ENCODE measurements around the gene MYO7B. TPM values are rescaled to one million over a fixed set of nuclear protein-coding genes. Genes with fewer than 3 reads are reported as not detected.

MYO7B gene
- total RNA-seq, 1 donor = under 0.01 TPM

- DNase-seq (ENCODE audit: insufficient read length, low spot score, missing footprints) = peak; percentile 41
- Histone ChIP-seq H3K27ac (ENCODE audit: low read depth, low read length) (no peak overlapping the region), H3K36me3 (ENCODE audit: insufficient read depth, low read length) (no peaks in the 10 kb centered on the region), H2AFZ (ENCODE audit: low read length) (no peak overlapping the region), H3K4me1 (ENCODE audit: insufficient read depth, low read length) (peaks cover 14% of the 10 kb centered on the region), H3K4me3 (ENCODE audit: insufficient read depth, low read length) (no peak overlapping the region), H4K20me1 (ENCODE audit: insufficient read depth, low read length) (peaks cover 2% of the 10 kb centered on the region), H3K4me2 (ENCODE audit: insufficient read depth, low read length) (no peak overlapping the region), H3K79me2 (ENCODE audit: insufficient read depth, low read length) (no peaks in the 10 kb centered on the region), H3K9me3 (ENCODE audit: low read depth, low read length) (no peaks in the 10 kb centered on the region), H3K27me3 (ENCODE audit: insufficient read depth, low read length) (peaks cover 32% of the 10 kb centered on the region)
- no peak for TF ChIP-seq CTCF (IDR thresholded peaks at IDR 0.05; ENCODE audit: extremely low read depth, low read depth, low read length)
Measured at GRCh38 chr2:127676906-127677305, 141.4 kb downstream of the MYO7B start.

GRCh38 chr2:127678531-127678930, 143.0 kb downstream of the MYO7B start:
- no peak overlapping the region for H3K4me3 ChIP-seq (ENCODE audit: insufficient read depth, low read length)
- H3K9me3 ChIP-seq (ENCODE audit: low read depth, low read length) = no peaks in the 10 kb centered on the region
- H3K27me3 ChIP-seq (ENCODE audit: insufficient read depth, low read length) = peaks cover 32% of the 10 kb centered on the region
- no peak overlapping the region for H3K27ac ChIP-seq (ENCODE audit: low read depth, low read length)
- H3K36me3 ChIP-seq (ENCODE audit: insufficient read depth, low read length) = no peaks in the 10 kb centered on the region
- H3K79me2 ChIP-seq (ENCODE audit: insufficient read depth, low read length) = no peaks in the 10 kb centered on the region
- H3K4me1 ChIP-seq (ENCODE audit: insufficient read depth, low read length) = peaks cover 14% of the 10 kb centered on the region
- no peak for DNase-seq (ENCODE audit: insufficient read length, low spot score, missing footprints)
- TF ChIP-seq CTCF (IDR thresholded peaks at IDR 0.05; ENCODE audit: extremely low read depth, low read depth, low read length) = no peak
- no peak overlapping the region for H3K4me2 ChIP-seq (ENCODE audit: insufficient read depth, low read length)
- no peaks in the 10 kb centered on the region for H4K20me1 ChIP-seq (ENCODE audit: insufficient read depth, low read length)
- no peak overlapping the region for H2AFZ ChIP-seq (ENCODE audit: low read length)

GRCh38 chr2:127678991-127679390, 143.5 kb downstream of the MYO7B start:
- Histone ChIP-seq H4K20me1 (ENCODE audit: insufficient read depth, low read length) (no peaks in the 10 kb centered on the region), H3K27ac (ENCODE audit: low read depth, low read length) (no peak overlapping the region), H3K36me3 (ENCODE audit: insufficient read depth, low read length) (no peaks in the 10 kb centered on the region), H3K4me2 (ENCODE audit: insufficient read depth, low read length) (no peak overlapping the region), H3K4me3 (ENCODE audit: insufficient read depth, low read length) (no peak overlapping the region), H3K27me3 (ENCODE audit: insufficient read depth, low read length) (peaks cover 31% of the 10 kb centered on the region), H3K9me3 (ENCODE audit: low read depth, low read length) (no peaks in the 10 kb centered on the region), H3K4me1 (ENCODE audit: insufficient read depth, low read length) (peaks cover 14% of the 10 kb centered on the region), H2AFZ (ENCODE audit: low read length) (no peak overlapping the region), H3K79me2 (ENCODE audit: insufficient read depth, low read length) (no peaks in the 10 kb centered on the region)
- no peak for TF ChIP-seq CTCF (IDR thresholded peaks at IDR 0.05; ENCODE audit: extremely low read depth, low read depth, low read length)
- DNase-seq (ENCODE audit: insufficient read length, low spot score, missing footprints) = peak; percentile 72

- Histone ChIP-seq H3K4me3 (ENCODE audit: insufficient read depth, low read length) (no peak overlapping the region), H3K27me3 (ENCODE audit: insufficient read depth, low read length) (peaks cover 23% of the 10 kb centered on the region), H3K79me2 (ENCODE audit: insufficient read depth, low read length) (no peaks in the 10 kb centered on the region), H3K9me3 (ENCODE audit: low read depth, low read length) (no peaks in the 10 kb centered on the region), H3K36me3 (ENCODE audit: insufficient read depth, low read length) (no peaks in the 10 kb centered on the region), H4K20me1 (ENCODE audit: insufficient read depth, low read length) (no peaks in the 10 kb centered on the region), H2AFZ (ENCODE audit: low read length) (no peak overlapping the region), H3K27ac (ENCODE audit: low read depth, low read length) (no peak overlapping the region), H3K4me2 (ENCODE audit: insufficient read depth, low read length) (no peak overlapping the region), H3K4me1 (ENCODE audit: insufficient read depth, low read length) (peaks cover 14% of the 10 kb centered on the region)
- peak; percentile 78 for DNase-seq (ENCODE audit: insufficient read length, low spot score, missing footprints)
- no peak for TF ChIP-seq CTCF (IDR thresholded peaks at IDR 0.05; ENCODE audit: extremely low read depth, low read depth, low read length)
Measured at GRCh38 chr2:127679680-127680361, 144.3 kb downstream of the MYO7B start.
